Mesothelial cell of epicardium (in vitro differentiated cells): ENCODE data around the gene RRN3. TPM values are rescaled to one million over a fixed set of nuclear protein-coding genes. Genes with fewer than 3 reads are reported as not detected.
"Not testable (repeated sequence)": the region's sequence is repeated elsewhere in the genome, so short reads cannot be mapped to it uniquely, and the experiment has no call there.

Source experiments
- DNase-seq, 2 experiments: peaks; one replicate each; pipeline ENCODE4 v3.0.0; 2021; ENCODE audit warnings: low spot score in 2 of 2; ENCODE audit not compliant: unreplicated experiment in 2 of 2
- H3K27ac Mint-ChIP-seq: 2 replicates; pipeline ENCODE4 v1.8.0; 2021; ENCODE audit warnings: mixed read lengths
- H3K27me3 Mint-ChIP-seq: 2 replicates; pipeline ENCODE4 v1.8.0; 2021; ENCODE audit warnings: low read depth, mixed read lengths
- H3K36me3 Mint-ChIP-seq: 2 replicates; pipeline ENCODE4 v1.8.0; 2021; ENCODE audit warnings: mixed read lengths
- H3K4me1 Mint-ChIP-seq: 2 replicates; pipeline ENCODE4 v1.8.0; 2021; ENCODE audit warnings: mixed read lengths
- H3K4me3 Mint-ChIP-seq: 2 replicates; pipeline ENCODE4 v1.8.0; 2021; ENCODE audit warnings: mild to moderate bottlenecking, moderate library complexity, mixed read lengths
- H3K9me3 Mint-ChIP-seq: 2 replicates; pipeline ENCODE4 v1.8.0; 2021; ENCODE audit warnings: mixed read lengths
- total RNA-seq: library from RNA; stranded (reverse); gene quantifications from 3 replicates; pipeline ENCODE4 v1.2.1, GENCODE V29; 2021

The RRN3 gene
- total RNA-seq, 1 donor from 2014 or later, result 31.9 TPM

GRCh38 chr16:15132719-15133428 is 38.8 kb upstream of the RRN3 start:
- H3K27ac Mint-ChIP-seq, H3K4me3 Mint-ChIP-seq, H3K9me3 Mint-ChIP-seq, H3K36me3 Mint-ChIP-seq, H3K27me3 Mint-ChIP-seq, H3K4me1 Mint-ChIP-seq, DNase-seq: not testable (repeated sequence)

- not testable (repeated sequence) for H3K27ac Mint-ChIP-seq, DNase-seq, H3K9me3 Mint-ChIP-seq, H3K4me1 Mint-ChIP-seq, H3K27me3 Mint-ChIP-seq, H3K4me3 Mint-ChIP-seq, H3K36me3 Mint-ChIP-seq
These were observed 37.0 kb upstream of the RRN3 start for GRCh38 chr16:15130943-15131700.

GRCh38 chr16:15130256-15130932 is 36.3 kb upstream of the RRN3 start:
- not testable (repeated sequence) for DNase-seq

DNA sequence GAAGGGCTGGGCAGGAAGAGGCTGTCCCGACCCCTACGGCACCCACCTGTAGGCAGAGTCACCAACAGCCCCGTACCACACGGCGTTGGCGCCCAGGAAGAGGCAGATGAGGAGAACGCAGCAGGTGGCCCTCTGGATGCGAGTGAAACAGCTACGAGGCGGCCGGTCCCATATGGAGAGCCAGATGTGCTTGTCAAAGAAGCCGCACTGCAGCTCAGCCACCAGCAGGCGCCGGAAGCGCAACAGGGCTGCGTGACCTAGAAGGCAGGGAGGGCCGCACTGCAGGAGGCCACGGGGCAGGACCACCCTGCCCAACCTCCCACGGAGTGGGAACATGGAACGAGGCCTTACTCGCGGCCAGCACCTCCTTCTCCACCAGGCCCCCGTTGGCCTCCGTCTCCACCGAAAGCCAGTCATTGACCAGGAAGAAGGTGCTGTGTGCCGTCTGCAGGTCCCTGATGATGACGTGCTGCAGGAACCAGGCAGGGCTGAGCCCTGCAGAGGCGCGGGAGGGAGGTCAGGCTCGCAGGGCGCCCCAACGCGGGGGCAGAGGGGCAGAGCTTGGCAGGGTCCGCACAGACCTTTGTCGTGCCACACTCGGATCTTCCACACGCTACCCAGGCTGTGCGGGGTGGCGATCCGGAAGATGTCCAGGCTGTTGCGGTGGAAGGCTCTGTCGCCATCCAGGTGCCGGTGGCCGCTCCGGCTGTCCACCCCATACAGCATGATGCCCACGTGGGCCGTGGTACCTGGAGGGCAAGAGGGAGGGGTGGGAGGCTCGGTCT is 33.8 kb upstream of the RRN3 start:
- H3K27me3 Mint-ChIP-seq, result not testable (repeated sequence)

More at GRCh38 chr16:15130256-15130932, 36.3 kb upstream of the RRN3 start:
- H3K27ac Mint-ChIP-seq, H3K4me3 Mint-ChIP-seq, H3K4me1 Mint-ChIP-seq, H3K9me3 Mint-ChIP-seq, H3K36me3 Mint-ChIP-seq, H3K27me3 Mint-ChIP-seq: not testable (repeated sequence)

GRCh38 chr16:15100372-15100987 is 6.4 kb upstream of the RRN3 start:
- not testable (repeated sequence) for H3K4me3 Mint-ChIP-seq, H3K27me3 Mint-ChIP-seq, DNase-seq, H3K27ac Mint-ChIP-seq, H3K4me1 Mint-ChIP-seq, H3K9me3 Mint-ChIP-seq, H3K36me3 Mint-ChIP-seq

More for the DNA sequence above, 33.8 kb upstream of the RRN3 start:
- H3K4me3 Mint-ChIP-seq, H3K27ac Mint-ChIP-seq, H3K36me3 Mint-ChIP-seq, H3K9me3 Mint-ChIP-seq, H3K4me1 Mint-ChIP-seq, DNase-seq: not testable (repeated sequence)

GRCh38 chr16:15099366-15099909 is 5.4 kb upstream of the RRN3 start:
- H3K4me3 Mint-ChIP-seq, H3K36me3 Mint-ChIP-seq, H3K4me1 Mint-ChIP-seq, H3K9me3 Mint-ChIP-seq, H3K27me3 Mint-ChIP-seq, H3K27ac Mint-ChIP-seq, DNase-seq: not testable (repeated sequence)

- not testable (repeated sequence) for H3K27ac Mint-ChIP-seq, H3K4me3 Mint-ChIP-seq, DNase-seq, H3K27me3 Mint-ChIP-seq, H3K9me3 Mint-ChIP-seq, H3K36me3 Mint-ChIP-seq
- peaks cover 16% of the 10 kb centered on the region for H3K4me1 Mint-ChIP-seq
These were observed 2.5 kb upstream of the RRN3 start for GRCh38 chr16:15096583-15096972.

DNA sequence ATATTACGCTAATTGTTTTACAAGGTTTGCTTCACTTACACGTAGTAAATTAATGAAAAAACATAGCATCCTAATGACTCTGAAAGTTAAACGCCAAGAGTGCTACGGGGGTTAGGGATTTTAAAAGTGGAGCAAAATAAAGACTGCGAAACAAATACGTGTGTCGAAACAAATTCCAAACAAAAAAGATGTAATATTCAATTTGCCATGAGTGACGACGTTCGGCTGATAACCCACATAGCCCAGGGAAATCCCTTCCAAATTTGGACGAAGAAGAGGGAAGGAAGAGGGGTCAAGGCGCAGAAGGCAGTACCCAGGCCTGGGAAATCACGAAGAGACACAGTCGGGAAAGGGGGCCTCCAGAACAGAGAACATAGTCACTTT is 509 bp downstream of the RRN3 start:
- H3K27ac Mint-ChIP-seq, result peak overlapping the region; percentile 97
- peaks cover 16% of the 10 kb centered on the region for H3K4me1 Mint-ChIP-seq
- DNase-seq, H3K27me3 Mint-ChIP-seq, H3K36me3 Mint-ChIP-seq, H3K9me3 Mint-ChIP-seq: not testable (repeated sequence)
- peak overlapping the region; percentile 98 for H3K4me3 Mint-ChIP-seq

DNA sequence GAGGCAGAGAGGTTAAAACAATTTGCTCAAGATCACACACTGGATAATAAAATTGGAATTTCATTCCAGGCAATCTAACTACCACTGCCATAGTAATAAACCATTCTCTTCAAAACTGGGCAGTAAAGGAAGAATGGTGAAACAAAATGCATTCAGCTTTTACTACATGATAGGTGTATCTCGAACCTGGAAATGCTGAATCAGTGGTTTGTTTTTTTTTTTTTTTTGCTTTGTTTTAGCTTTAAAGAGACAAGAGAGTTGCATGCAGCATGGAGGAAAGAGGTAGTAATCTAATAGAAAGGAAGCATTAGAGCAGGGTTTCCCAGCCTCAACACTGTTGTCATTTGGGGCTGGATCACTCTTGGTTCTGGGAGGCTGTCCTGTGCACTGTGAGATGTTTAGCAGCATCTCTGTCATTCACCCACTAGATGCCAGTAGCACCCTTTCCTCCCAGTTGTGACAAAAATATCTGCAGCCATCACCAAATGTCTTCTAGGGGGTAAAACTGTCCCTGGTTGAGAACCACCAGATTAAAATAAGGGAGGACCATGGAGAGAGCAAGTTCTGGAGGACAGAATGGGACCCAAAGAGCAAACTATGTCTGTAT is 3.3 kb downstream of the RRN3 start:
- not testable (repeated sequence) for H3K27me3 Mint-ChIP-seq, H3K4me3 Mint-ChIP-seq, H3K27ac Mint-ChIP-seq, DNase-seq, H3K9me3 Mint-ChIP-seq, H3K36me3 Mint-ChIP-seq
- H3K4me1 Mint-ChIP-seq, result peaks cover 16% of the 10 kb centered on the region

DNA sequence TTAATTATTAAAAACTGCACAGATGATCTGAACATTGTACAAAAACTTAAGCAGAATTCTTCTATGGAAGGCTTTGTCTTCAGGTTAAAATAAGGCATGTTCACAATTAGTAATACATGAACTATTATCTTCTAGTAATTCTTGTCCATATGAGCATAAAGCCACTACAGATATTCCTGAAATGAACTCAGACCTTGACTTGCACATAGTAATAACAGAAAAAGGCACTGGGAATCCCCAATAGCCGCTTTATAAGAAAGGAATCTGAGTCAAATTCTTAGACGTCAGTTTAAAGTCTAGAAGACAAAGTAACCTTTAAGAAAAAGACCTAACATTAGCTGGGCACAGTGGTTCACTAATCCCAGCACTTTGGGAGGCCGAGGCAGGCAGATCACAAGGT is 11.3 kb downstream of the RRN3 start:
- peaks cover 40% of the 10 kb centered on the region for H3K36me3 Mint-ChIP-seq
- DNase-seq, H3K4me1 Mint-ChIP-seq, H3K4me3 Mint-ChIP-seq, H3K27ac Mint-ChIP-seq, H3K9me3 Mint-ChIP-seq, H3K27me3 Mint-ChIP-seq: not testable (repeated sequence)

GRCh38 chr16:15080883-15081282 is 13.2 kb downstream of the RRN3 start:
- not testable (repeated sequence) for H3K9me3 Mint-ChIP-seq, H3K4me3 Mint-ChIP-seq, DNase-seq, H3K27me3 Mint-ChIP-seq, H3K4me1 Mint-ChIP-seq, H3K27ac Mint-ChIP-seq
- H3K36me3 Mint-ChIP-seq, result peaks cover 47% of the 10 kb centered on the region

- not testable (repeated sequence) for H3K4me1 Mint-ChIP-seq, H3K9me3 Mint-ChIP-seq, H3K27ac Mint-ChIP-seq, DNase-seq, H3K27me3 Mint-ChIP-seq, H3K4me3 Mint-ChIP-seq
- peaks cover 36% of the 10 kb centered on the region for H3K36me3 Mint-ChIP-seq
These were observed 17.9 kb downstream of the RRN3 start for GRCh38 chr16:15076161-15076560.
